GM12878 (cell line): ENCODE data around the gene TSPAN10. TPM values are rescaled to one million over a fixed set of nuclear protein-coding genes. Genes with fewer than 3 reads are reported as not detected.

Experiments
- ATAC-seq: fragments of 200-7000 bp; cut with Tn5 transposase; 3 replicates; pipeline ENCODE4 v1.9.1; 2020; ENCODE audit warnings: mild to moderate bottlenecking, moderate library complexity
- BruUV-seq: library from RNA; stranded (reverse); fragments of 400-500 nt; replicated peaks from 2 replicates; lab custom pipeline; 2021; lab: Mats Ljungman, UMichigan
- CTCF ChIA-PET: fragments of 300-600 bp; sonication (Branson Sonifier 250); formaldehyde crosslinking; extraction: SDS; loops from one replicate; lab custom pipeline; 2021; ENCODE audit warnings: inconsistent platforms; lab: Yijun Ruan, JAX
- POLR2A ChIA-PET: fragments of 350-600 bp; formaldehyde crosslinking; extraction: SDS; loops from one replicate; lab custom pipeline; 2021; ENCODE audit warnings: inconsistent platforms; lab: Charles Lee
- RAD21 ChIA-PET: fragments of 300-600 bp; sonication (Branson Sonifier 250); formaldehyde crosslinking; loops from one replicate; lab custom pipeline; 2023; ENCODE audit warnings: antibody characterized with exemption; ENCODE audit not compliant: unreplicated experiment; lab: Charles Lee
- SMC1A ChIA-PET: fragments of 300-600 bp; sonication (Branson Sonifier 250); formaldehyde crosslinking; loops from one replicate; lab custom pipeline; 2023; ENCODE audit not compliant: unreplicated experiment, uncharacterized antibody; lab: Charles Lee
- DNase-seq: peaks from one replicate; pipeline ENCODE4 v3.0.0-alpha.2; 2011; ENCODE audit warnings: low read depth, low spot score
- FAIRE-seq: peaks from 3 replicates; lab custom pipeline; 2011; peaks lifted over from hg19 to GRCh38; lab: Jason Lieb, UNC
- H2AFZ ChIP-seq: 2 replicates; pipeline ENCODE4 v1.6.0; 2011; ENCODE audit warnings: low read depth, low read length, control low read depth; ENCODE audit not compliant: control insufficient read depth
- H3K27ac ChIP-seq: 2 replicates; pipeline ENCODE4 v1.5.1; 2011; ENCODE audit warnings: control low read depth; ENCODE audit not compliant: control insufficient read depth, insufficient read depth
- H3K27me3 ChIP-seq, 2 experiments: replicated peaks in 1 of 2; 2 replicates each; pipeline versions ENCODE4 v1.6.0 to v1.6.1; 2011; ENCODE audit warnings: low read length in 1 of 2; ENCODE audit not compliant: control insufficient read depth in 2 of 2, insufficient read depth in 2 of 2
- H3K36me3 ChIP-seq, 2 experiments: 2 replicates each; pipeline ENCODE4 v1.5.1; 2011; ENCODE audit warnings: low read length in 1 of 2; ENCODE audit not compliant: control insufficient read depth in 2 of 2, insufficient read depth in 2 of 2
- H3K4me1 ChIP-seq: 2 replicates; pipeline ENCODE4 v1.6.1; 2011; ENCODE audit warnings: mild to moderate bottlenecking, low read length, moderate library complexity, mixed read lengths; ENCODE audit not compliant: control insufficient read depth, insufficient read depth
- H3K4me2 ChIP-seq: 2 replicates; pipeline ENCODE4 v1.6.0; 2011; ENCODE audit warnings: control low read depth; ENCODE audit not compliant: control insufficient read depth, insufficient read depth
- H3K4me3 ChIP-seq: fragments of 200-600 bp; sonication (generic); 2 replicates; pipeline ENCODE4 v1.5.1; 2016
- H3K79me2 ChIP-seq: 2 replicates; pipeline ENCODE4 v1.6.0; 2011; ENCODE audit warnings: low read length; ENCODE audit not compliant: control insufficient read depth, insufficient read depth
- H3K9ac ChIP-seq: 2 replicates; pipeline ENCODE4 v1.8.0; 2011; ENCODE audit warnings: low read length, control low read depth, mixed read lengths; ENCODE audit not compliant: control insufficient read depth, insufficient read depth
- H3K9me3 ChIP-seq: replicated peaks from 3 replicates; pipeline ENCODE4 v1.5.1; 2011; ENCODE audit warnings: mild to moderate bottlenecking, low read length; ENCODE audit not compliant: control insufficient read depth, insufficient read depth
- H4K20me1 ChIP-seq: 2 replicates; pipeline ENCODE4 v1.6.0; 2011; ENCODE audit not compliant: control insufficient read depth, insufficient read depth
- CREB1 ChIP-seq: IDR thresholded peaks from 2 replicates; pipeline ENCODE4 v1.6.1; 2012; ENCODE audit warnings: low read depth, mild to moderate bottlenecking, inconsistent platforms
- IRF5 ChIP-seq: fragments of 450-650 bp; IDR thresholded peaks from 2 replicates; pipeline ENCODE4 v1.6.1; 2017; ENCODE audit warnings: borderline replicate concordance
- PRDM15 ChIP-seq: fragments of 450-650 bp; formaldehyde crosslinking; IDR thresholded peaks from 2 replicates; pipeline ENCODE4 v1.4.0; 2020; ENCODE audit warnings: mild to moderate bottlenecking, moderate library complexity
- RCOR1 ChIP-seq: conservative IDR thresholded peaks from 2 replicates; pipeline ENCODE4 v1.6.1; 2012; ENCODE audit warnings: low read depth, low read length, improper control_type of control experiment
- RELA ChIP-seq: fragments of 450-650 bp; IDR thresholded peaks from 2 replicates; pipeline ENCODE4 v1.8.0; 2014; ENCODE audit warnings: borderline replicate concordance; ENCODE audit not compliant: partially characterized antibody
- RFX5 ChIP-seq: IDR thresholded peaks from 2 replicates; pipeline ENCODE4 v1.6.1; 2011; ENCODE audit warnings: low read depth, low read length, improper control_type of control experiment
- YBX1 ChIP-seq: fragments of 450-650 bp; IDR thresholded peaks from 2 replicates; pipeline ENCODE4 v1.6.1; 2016; ENCODE audit warnings: antibody characterized with exemption
- ZSCAN29 ChIP-seq: fragments of 450-650 bp; IDR thresholded peaks from 2 replicates; pipeline ENCODE4 v1.6.1; 2017; ENCODE audit warnings: mild to moderate bottlenecking, moderate library complexity
- WGBS: methylation state at CpG from one replicate; pipeline ENCODE4 v1.1.6; 2016; ENCODE audit warnings: low lambda C conversion rate; ENCODE audit not compliant: insufficient replicate concordance, insufficient coverage; ENCODE audit errors: missing lambda C conversion rate; 5-methylcytosine and 5-hydroxymethylcytosine counted together
- in situ Hi-C: fragments of 300-500 bp; cut with MboI; formaldehyde crosslinking; loops from 9 replicates; pipeline ENCODE4 v1.14.3; 2018; ENCODE audit warnings: mixed read lengths
- intact Hi-C: fragments of 100-400 bp; cut with micrococcal nuclease; formaldehyde crosslinking; loops from one replicate; pipeline ENCODE4 v1.14.2; 2022; ENCODE audit not compliant: unreplicated experiment
- polyA plus RNA-seq, 11 experiments: library from polyadenylated mRNA; depleted of rRNA in 4 of 11; unstranded in 6 of 11; stranded (reverse) in 5 of 11; fragments of >200 nt; fragmentation: Nextera tagmentation in 4 of 11; fragmentation: Illumina TruSeq in 1 of 11; extraction: Ambion mirVana in 4 of 11; extraction: Trizol in 1 of 11; gene quantifications; 1 replicate in 1 of 11; 2 replicates in 10 of 11; pipeline versions ENCODE4 v1.2.1 to v1.2.3, GENCODE V29; 2011 to 2016; ENCODE audit warnings: inconsistent platforms in 2 of 11, missing spikeins in 2 of 11, low read depth in 1 of 11
- total RNA-seq, 4 experiments: library from RNA; depleted of rRNA in 3 of 4; stranded (reverse); fragments of >200 nt in 3 of 4; fragmentation: Illumina TruSeq in 1 of 4; extraction: Trizol in 1 of 4; gene quantifications; 2 replicates each; pipeline versions ENCODE4 v1.2.1 to v1.2.3, GENCODE V29; 2013 to 2021
- TF ChIP-seq, protein P1 (sequence below): fragments of 450-650 bp; IDR thresholded peaks from 2 replicates; pipeline ENCODE4 v1.6.1; 2014; ENCODE audit warnings: mild to moderate bottlenecking

The TSPAN10 gene
- total and polyA plus RNA-seq, 10 of the 15 experiments (the other 5 are each of a cell fraction or from before 2014, with no cell fraction given): 0.13 to 0.82 (median 0.43) TPM

GRCh38 chr17:81635973-81636504, 957 bp upstream of the TSPAN10 start:
- no TSS peak for BruUV-seq
- 44% methylated on average over 18 of the region's 18 CpGs for WGBS
- Histone ChIP-seq H3K27me3 (no peaks in the 10 kb centered on the region), H3K9me3 (no peaks in the 10 kb centered on the region), H3K4me2 (peak overlapping the region; percentile 61), H2AFZ (no peak overlapping the region), H3K4me3 (peak overlapping the region; percentile 90), H3K27ac (peak overlapping the region; percentile 80), H3K9ac (peak overlapping the region; percentile 90), H4K20me1 (no peaks in the 10 kb centered on the region), H3K79me2 (peaks cover 36% of the 10 kb centered on the region), H3K4me1 (peaks cover 4% of the 10 kb centered on the region), H3K36me3 (no peaks in the 10 kb centered on the region)
- ChIA-PET SMC1A (no interaction called here), CTCF (no interaction called here), RAD21 (no interaction called here), POLR2A (interaction anchor here (0.6 to 0.7 kb wide), 2 partner anchors 178 to 295 kb away, joined by 3 to 4 read pairs; no protein-coding TSS in a partner anchor)
- ATAC-seq (peak; percentile 52), FAIRE-seq (no peak), DNase-seq (no peak)
- intact Hi-C loops (loop anchor here (2.0 kb wide), 1 partner anchor 31 kb away; the partner anchor contains the start of genes CCDC137 and OXLD1), in situ Hi-C loops (no loop called here)
- peak; percentile 78 for TF ChIP-seq RFX5
- no peak for TF ChIP-seq RCOR1
- TF ChIP-seq YBX1: no peak
- 0 out of 2 replicates have a peak, but pooled peaks have one; percentile 36 for TF ChIP-seq CREB1
- TF ChIP-seq RELA: no peak

DNA sequence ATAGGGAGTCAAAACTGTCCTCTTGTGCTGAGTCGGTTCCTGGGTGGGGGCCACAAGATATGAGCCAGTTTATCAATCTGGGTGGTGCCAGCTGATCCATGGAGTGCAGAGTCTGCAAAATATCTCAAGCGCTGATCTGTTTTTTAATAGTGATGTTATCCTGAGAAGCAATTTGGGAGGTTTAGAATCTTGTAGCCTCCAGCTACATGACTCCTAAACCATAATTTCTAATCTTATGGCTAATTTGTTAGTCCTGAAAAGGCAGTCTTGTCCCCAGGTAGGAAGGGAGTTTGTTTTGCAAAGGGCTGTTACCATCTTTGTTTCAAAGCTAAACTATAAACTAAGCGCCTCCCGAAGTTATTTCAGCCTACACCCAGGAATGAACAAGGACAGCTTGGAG, 1.7 kb downstream of the TSPAN10 start:
- ChIA-PET SMC1A (interaction anchor here (1.0 kb wide), 1 partner anchor 20 kb away, joined by 3 read pairs; no protein-coding TSS in a partner anchor), CTCF (interaction anchor here (0.6 kb wide), 1 partner anchor 84 kb away, joined by 3 read pairs; no protein-coding TSS in a partner anchor), POLR2A (interaction anchor here (0.7 to 1.4 kb wide), 3 partner anchors 9 to 84 kb away, joined by 4 to 9 read pairs (median 4); no protein-coding TSS in a partner anchor), RAD21 (interaction anchor here (1.3 kb wide), 1 partner anchor 27 kb away, joined by 3 read pairs; no protein-coding TSS in a partner anchor)
- in situ Hi-C loops: no loop called here
- Histone ChIP-seq H2AFZ (no peak overlapping the region), H3K36me3 (no peaks in the 10 kb centered on the region), H3K27me3 (no peaks in the 10 kb centered on the region), H3K4me2 (no peak overlapping the region), H3K79me2 (peaks cover 27% of the 10 kb centered on the region), H4K20me1 (no peaks in the 10 kb centered on the region), H3K9ac (no peak overlapping the region), H3K27ac (no peak overlapping the region), H3K4me1 (peaks cover 4% of the 10 kb centered on the region), H3K9me3 (no peaks in the 10 kb centered on the region), H3K4me3 (no peak overlapping the region)
- DNase-seq (no peak), FAIRE-seq (no peak), ATAC-seq (no peak)
- TF ChIP-seq IRF5: no peak
- TF ChIP-seq PRDM15 (CRISPR knock-in tag): no peak
- TF ChIP-seq, protein P1, sequence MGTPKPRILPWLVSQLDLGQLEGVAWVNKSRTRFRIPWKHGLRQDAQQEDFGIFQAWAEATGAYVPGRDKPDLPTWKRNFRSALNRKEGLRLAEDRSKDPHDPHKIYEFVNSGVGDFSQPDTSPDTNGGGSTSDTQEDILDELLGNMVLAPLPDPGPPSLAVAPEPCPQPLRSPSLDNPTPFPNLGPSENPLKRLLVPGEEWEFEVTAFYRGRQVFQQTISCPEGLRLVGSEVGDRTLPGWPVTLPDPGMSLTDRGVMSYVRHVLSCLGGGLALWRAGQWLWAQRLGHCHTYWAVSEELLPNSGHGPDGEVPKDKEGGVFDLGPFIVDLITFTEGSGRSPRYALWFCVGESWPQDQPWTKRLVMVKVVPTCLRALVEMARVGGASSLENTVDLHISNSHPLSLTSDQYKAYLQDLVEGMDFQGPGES: no peak
- TF ChIP-seq ZSCAN29: no peak
- no TSS peak for BruUV-seq
- 77% methylated on average over 4 of the region's 4 CpGs for WGBS
- intact Hi-C loops: no loop called here
